Endothelial cell (in vitro differentiated cells): Measurements from ENCODE around the gene ASCL5. TPM values are rescaled to one million over a fixed set of nuclear protein-coding genes. Genes with fewer than 3 reads are reported as not detected.

Experiments used
- DNase-seq: peaks from one replicate; pipeline ENCODE4 v3.0.0; 2021; ENCODE audit warnings: low spot score
- H3K27ac Mint-ChIP-seq: one replicate; pipeline ENCODE4 v1.8.0; 2021; ENCODE audit warnings: mixed read lengths, inconsistent platforms; ENCODE audit not compliant: unreplicated experiment
- H3K27me3 Mint-ChIP-seq: one replicate; pipeline ENCODE4 v1.8.0; 2021; ENCODE audit warnings: mild to moderate bottlenecking, moderate library complexity, mixed read lengths, inconsistent platforms; ENCODE audit not compliant: unreplicated experiment
- H3K36me3 Mint-ChIP-seq: one replicate; pipeline ENCODE4 v1.8.0; 2021; ENCODE audit warnings: mild to moderate bottlenecking, low read depth, mixed read lengths, inconsistent platforms; ENCODE audit not compliant: unreplicated experiment
- H3K4me1 Mint-ChIP-seq: one replicate; pipeline ENCODE4 v1.8.0; 2021; ENCODE audit warnings: mild to moderate bottlenecking, mixed read lengths, inconsistent platforms; ENCODE audit not compliant: unreplicated experiment
- H3K4me3 Mint-ChIP-seq: one replicate; pipeline ENCODE4 v1.8.0; 2021; ENCODE audit warnings: mild to moderate bottlenecking, mixed read lengths, inconsistent platforms; ENCODE audit not compliant: unreplicated experiment
- H3K9me3 Mint-ChIP-seq: one replicate; pipeline ENCODE4 v1.8.0; 2021; ENCODE audit warnings: mixed read lengths, inconsistent platforms; ENCODE audit not compliant: unreplicated experiment
- CTCF ChIP-seq: fragments of 200-600 bp; sonication (generic); IDR thresholded peaks from one replicate; pipeline ENCODE4 v1.5.0; 2021; ENCODE audit warnings: antibody characterized with exemption; ENCODE audit not compliant: unreplicated experiment
- total RNA-seq: library from RNA; stranded (reverse); fragmentation: NEBNext Ultra II Directional; extraction: Animal tissue kit (Norgen Biotek cat#: 25700); gene quantifications from one replicate; pipeline ENCODE4 v1.2.1, GENCODE V29; 2021; ENCODE audit not compliant: unreplicated experiment

ASCL5 gene
- total RNA-seq, 1 donor from 2014 or later, result not detected

DNA sequence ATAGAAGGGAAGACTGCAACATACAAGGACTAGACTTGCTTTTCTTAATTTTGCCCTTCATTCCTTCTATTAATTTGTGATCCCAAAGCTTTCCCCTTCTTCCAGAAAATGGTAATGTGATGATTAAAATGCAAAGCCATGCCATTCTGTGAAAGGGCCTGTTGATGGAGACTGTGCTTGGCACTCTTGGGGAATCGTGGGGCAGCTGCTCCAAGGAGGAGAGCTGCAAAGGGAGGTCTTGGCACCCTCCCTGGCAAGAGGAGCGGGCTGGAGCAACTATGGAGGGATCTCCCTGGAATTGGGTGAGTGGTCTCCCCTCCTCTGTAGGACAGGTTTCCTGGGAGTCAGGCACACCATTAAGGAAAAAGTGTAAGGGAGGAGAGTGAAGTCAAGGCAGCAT is 31.4 kb downstream of the ASCL5 start:
- Mint-ChIP-seq H3K27ac (no peak overlapping the region), H3K27me3 (peaks cover 4% of the 10 kb centered on the region), H3K4me3 (no peak overlapping the region), H3K4me1 (peaks cover 3% of the 10 kb centered on the region), H3K9me3 (no peaks in the 10 kb centered on the region), H3K36me3 (peaks cover 5% of the 10 kb centered on the region)
- DNase-seq, result no peak
- no peak for TF ChIP-seq CTCF

GRCh38 chr1:201094832-201095231 is 32.2 kb downstream of the ASCL5 start:
- DNase-seq, result no peak
- H3K36me3 Mint-ChIP-seq, result peaks cover 5% of the 10 kb centered on the region
- peaks cover 3% of the 10 kb centered on the region for H3K4me1 Mint-ChIP-seq
- no peaks in the 10 kb centered on the region for H3K9me3 Mint-ChIP-seq
- H3K4me3 Mint-ChIP-seq, result no peak overlapping the region
- TF ChIP-seq CTCF, result no peak
- H3K27me3 Mint-ChIP-seq, result peaks cover 4% of the 10 kb centered on the region
- no peak overlapping the region for H3K27ac Mint-ChIP-seq

DNA sequence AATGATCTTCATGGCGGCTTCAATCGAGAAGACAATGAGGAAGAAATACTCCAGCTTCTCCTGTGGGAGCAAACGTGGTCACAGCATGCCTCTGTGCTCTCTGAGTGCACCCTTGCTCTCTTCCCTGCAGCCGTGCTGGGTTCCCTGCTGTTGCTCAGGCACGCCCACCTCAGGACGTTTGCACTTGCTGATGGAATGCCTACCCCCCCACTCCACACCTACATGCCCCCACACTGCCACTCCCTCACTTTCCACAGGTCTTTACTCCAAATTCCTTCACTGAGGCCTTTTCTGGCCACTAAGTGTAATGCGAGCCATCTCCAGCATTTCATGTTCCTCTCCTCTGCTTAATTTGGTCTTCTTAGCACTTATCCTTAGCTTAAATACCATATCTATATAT is 33.0 kb downstream of the ASCL5 start:
- DNase-seq, result no peak
- Mint-ChIP-seq H3K27ac (no peak overlapping the region), H3K36me3 (peaks cover 5% of the 10 kb centered on the region), H3K4me1 (peaks cover 3% of the 10 kb centered on the region), H3K27me3 (peaks cover 4% of the 10 kb centered on the region), H3K9me3 (no peaks in the 10 kb centered on the region), H3K4me3 (no peak overlapping the region)
- no peak for TF ChIP-seq CTCF

GRCh38 chr1:201093561-201093960 is 33.4 kb downstream of the ASCL5 start:
- DNase-seq, result no peak
- peaks cover 4% of the 10 kb centered on the region for H3K27me3 Mint-ChIP-seq
- TF ChIP-seq CTCF, result no peak
- H3K36me3 Mint-ChIP-seq, result peaks cover 5% of the 10 kb centered on the region
- no peak overlapping the region for H3K4me3 Mint-ChIP-seq
- no peaks in the 10 kb centered on the region for H3K9me3 Mint-ChIP-seq
- no peak overlapping the region for H3K27ac Mint-ChIP-seq
- peaks cover 3% of the 10 kb centered on the region for H3K4me1 Mint-ChIP-seq

DNA sequence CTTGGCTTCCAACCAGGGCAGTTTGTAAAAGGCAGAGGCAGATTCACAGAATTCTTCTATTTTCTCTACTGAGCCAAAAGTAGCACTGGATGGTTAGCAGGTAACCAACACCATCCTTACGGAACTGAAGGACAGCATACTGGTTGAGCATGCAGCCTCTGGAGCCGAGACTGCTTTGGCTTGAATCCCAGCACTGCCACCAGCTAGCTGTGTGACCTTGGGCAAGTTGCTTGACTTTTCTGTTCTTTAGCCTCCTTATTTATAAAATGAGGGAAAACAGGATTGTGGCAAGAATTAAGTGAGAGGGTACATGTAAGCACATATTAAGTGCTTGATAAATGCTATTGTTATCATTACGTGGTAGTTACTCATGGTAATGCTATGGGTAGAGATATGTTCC is 34.2 kb downstream of the ASCL5 start:
- peaks cover 5% of the 10 kb centered on the region for H3K36me3 Mint-ChIP-seq
- H3K9me3 Mint-ChIP-seq, result no peaks in the 10 kb centered on the region
- no peak for TF ChIP-seq CTCF
- DNase-seq, result no peak
- peaks cover 4% of the 10 kb centered on the region for H3K27me3 Mint-ChIP-seq
- H3K4me3 Mint-ChIP-seq, result no peak overlapping the region
- no peak overlapping the region for H3K27ac Mint-ChIP-seq
- peaks cover 9% of the 10 kb centered on the region for H3K4me1 Mint-ChIP-seq
